MM.1S (cell line): ENCODE data around the gene PABPC3.

Experiments
- DNase-seq: peaks from one replicate; pipeline ENCODE4 v3.0.0-alpha.2; 2015
- H2AFZ ChIP-seq: fragments of 300-600 bp; sonication (generic); 2 replicates; pipeline ENCODE4 v1.6.0; 2016; ENCODE audit warnings: antibody characterized with exemption, low read length
- H3F3A ChIP-seq: fragments of 300-600 bp; sonication (generic); 2 replicates; pipeline ENCODE4 v1.6.1; 2016; ENCODE audit warnings: mild to moderate bottlenecking, antibody characterized with exemption, low read length, moderate library complexity, mixed read lengths; ENCODE audit not compliant: insufficient read depth
- H3K27ac ChIP-seq: fragments of 300-600 bp; sonication (generic); 2 replicates; pipeline ENCODE4 v1.5.1; 2016; ENCODE audit warnings: mild to moderate bottlenecking, low read length
- H3K27me3 ChIP-seq: fragments of 300-600 bp; sonication (generic); replicated peaks from 2 replicates; pipeline ENCODE4 v1.6.0; 2016; ENCODE audit warnings: low read length; ENCODE audit not compliant: insufficient read depth
- H3K36me3 ChIP-seq: fragments of 300-600 bp; sonication (generic); replicated peaks from 2 replicates; pipeline ENCODE4 v1.6.1; 2016; ENCODE audit warnings: mild to moderate bottlenecking, low read length, mixed read lengths; ENCODE audit not compliant: insufficient read depth
- H3K4me1 ChIP-seq: fragments of 300-600 bp; sonication (generic); 2 replicates; pipeline ENCODE4 v1.6.1; 2016; ENCODE audit warnings: low read length, mixed read lengths
- H3K4me2 ChIP-seq: fragments of 300-600 bp; sonication (generic); 2 replicates; pipeline ENCODE4 v1.6.0; 2016; ENCODE audit warnings: low read depth, low read length
- H3K4me3 ChIP-seq: fragments of 300-600 bp; sonication (generic); 2 replicates; pipeline ENCODE4 v1.5.1; 2016; ENCODE audit warnings: low read length, mixed read lengths
- H3K79me2 ChIP-seq: fragments of 300-600 bp; sonication (generic); 2 replicates; pipeline ENCODE4 v1.6.1; 2016; ENCODE audit warnings: mixed run types, low read length, mixed read lengths
- H3K9ac ChIP-seq: fragments of 300-600 bp; sonication (generic); 2 replicates; pipeline ENCODE4 v1.6.1; 2016; ENCODE audit warnings: low read length, mixed read lengths
- H3K9me2 ChIP-seq: fragments of 300-600 bp; sonication (generic); replicated peaks from 2 replicates; pipeline ENCODE4 v1.6.1; 2016; ENCODE audit warnings: mild to moderate bottlenecking, low read length, mixed read lengths; ENCODE audit not compliant: insufficient read depth
- H3K9me3 ChIP-seq: fragments of 300-600 bp; sonication (generic); replicated peaks from 2 replicates; pipeline ENCODE4 v1.6.1; 2016; ENCODE audit warnings: mild to moderate bottlenecking, low read length, mixed read lengths; ENCODE audit not compliant: insufficient read depth
- H4K20me1 ChIP-seq: fragments of 300-600 bp; sonication (generic); 2 replicates; pipeline ENCODE4 v1.6.1; 2016; ENCODE audit warnings: mild to moderate bottlenecking, low read length, moderate library complexity, mixed read lengths; ENCODE audit not compliant: insufficient read depth
- EZH2 ChIP-seq: fragments of 300-600 bp; sonication (generic); optimal IDR thresholded peaks from 2 replicates; pipeline ENCODE3; 2017; ENCODE audit warnings: low read depth, mild to moderate bottlenecking, antibody characterized with exemption, low read length, mixed read lengths
- EZH2phosphoT487 ChIP-seq: fragments of 300-600 bp; sonication (generic); IDR thresholded peaks from 2 replicates; pipeline ENCODE4 v1.6.1; 2018; ENCODE audit warnings: antibody characterized with exemption, low read length
- TF ChIP-seq, protein P1 (sequence below): fragments of 300-600 bp; sonication (generic); IDR thresholded peaks from 2 replicates; pipeline ENCODE4 v1.5.1; 2016; ENCODE audit warnings: antibody characterized with exemption, low read length, mixed read lengths

Gene PABPC3

DNA sequence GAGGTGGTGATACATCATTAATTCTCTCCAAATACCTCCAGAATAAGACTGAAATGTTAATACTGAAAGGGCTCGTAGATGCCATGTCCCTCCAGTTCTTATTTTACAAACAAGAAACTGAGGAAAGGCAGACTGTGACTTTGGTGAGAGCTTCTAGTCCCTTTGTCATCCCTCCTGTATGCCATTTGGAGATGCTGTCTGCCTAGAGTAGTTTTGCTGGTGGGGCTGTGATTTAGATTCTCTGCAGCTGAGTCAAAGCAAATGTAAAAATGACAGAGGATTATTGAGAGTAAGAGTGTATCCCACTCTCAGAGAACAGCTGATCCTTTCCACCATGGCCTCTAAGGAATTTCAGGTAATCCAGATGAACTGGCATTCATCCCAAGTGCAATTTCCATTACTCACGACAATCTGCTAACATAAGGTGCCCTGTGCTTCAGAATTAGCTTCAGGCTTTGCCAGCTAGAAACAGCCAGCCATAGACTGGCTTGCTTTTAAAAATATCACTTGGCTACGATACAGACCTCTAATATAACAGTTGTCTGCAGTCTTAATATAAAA is 16.8 kb downstream of the PABPC3 start:
- no peak for TF ChIP-seq EZH2
- TF ChIP-seq, protein P1, sequence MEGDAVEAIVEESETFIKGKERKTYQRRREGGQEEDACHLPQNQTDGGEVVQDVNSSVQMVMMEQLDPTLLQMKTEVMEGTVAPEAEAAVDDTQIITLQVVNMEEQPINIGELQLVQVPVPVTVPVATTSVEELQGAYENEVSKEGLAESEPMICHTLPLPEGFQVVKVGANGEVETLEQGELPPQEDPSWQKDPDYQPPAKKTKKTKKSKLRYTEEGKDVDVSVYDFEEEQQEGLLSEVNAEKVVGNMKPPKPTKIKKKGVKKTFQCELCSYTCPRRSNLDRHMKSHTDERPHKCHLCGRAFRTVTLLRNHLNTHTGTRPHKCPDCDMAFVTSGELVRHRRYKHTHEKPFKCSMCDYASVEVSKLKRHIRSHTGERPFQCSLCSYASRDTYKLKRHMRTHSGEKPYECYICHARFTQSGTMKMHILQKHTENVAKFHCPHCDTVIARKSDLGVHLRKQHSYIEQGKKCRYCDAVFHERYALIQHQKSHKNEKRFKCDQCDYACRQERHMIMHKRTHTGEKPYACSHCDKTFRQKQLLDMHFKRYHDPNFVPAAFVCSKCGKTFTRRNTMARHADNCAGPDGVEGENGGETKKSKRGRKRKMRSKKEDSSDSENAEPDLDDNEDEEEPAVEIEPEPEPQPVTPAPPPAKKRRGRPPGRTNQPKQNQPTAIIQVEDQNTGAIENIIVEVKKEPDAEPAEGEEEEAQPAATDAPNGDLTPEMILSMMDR: no peak
- TF ChIP-seq EZH2phosphoT487: no peak
- no peaks in the 10 kb centered on the region for H3K79me2 ChIP-seq
- no peaks in the 10 kb centered on the region for H3K9me2 ChIP-seq
- no peaks in the 10 kb centered on the region for H3K36me3 ChIP-seq
- H3K27ac ChIP-seq: no peak overlapping the region
- no peaks in the 10 kb centered on the region for H3F3A ChIP-seq
- no peaks in the 10 kb centered on the region for H3K9me3 ChIP-seq
- no peak overlapping the region for H3K4me2 ChIP-seq
- no peak overlapping the region for H3K4me3 ChIP-seq
- no peaks in the 10 kb centered on the region for H3K27me3 ChIP-seq
- no peak overlapping the region for H2AFZ ChIP-seq
- no peaks in the 10 kb centered on the region for H3K4me1 ChIP-seq
- DNase-seq: no peak
- H3K9ac ChIP-seq: no peak overlapping the region
- H4K20me1 ChIP-seq: no peaks in the 10 kb centered on the region

DNA sequence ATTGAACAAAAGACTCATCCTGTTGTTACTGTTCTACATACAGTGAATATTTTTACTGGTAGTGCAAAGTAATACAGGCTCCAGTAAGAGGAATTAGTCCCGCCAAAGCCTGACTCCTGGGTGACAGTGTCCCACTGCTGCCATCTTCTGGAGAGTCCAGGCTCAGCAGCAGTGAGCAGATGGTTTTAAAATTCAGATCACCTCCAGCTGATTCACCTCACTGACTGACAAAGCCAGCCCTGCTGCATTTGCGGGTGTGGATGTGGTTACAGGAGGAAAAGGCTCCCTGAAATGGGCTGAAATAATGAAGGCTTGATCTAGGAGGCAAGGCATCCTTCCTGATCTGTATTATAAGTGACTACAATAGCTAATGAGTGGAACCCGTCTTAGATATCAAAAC is 18.3 kb downstream of the PABPC3 start:
- Histone ChIP-seq H2AFZ (no peak overlapping the region), H3K79me2 (no peaks in the 10 kb centered on the region), H3K36me3 (no peaks in the 10 kb centered on the region), H3K27me3 (no peaks in the 10 kb centered on the region), H3K4me1 (no peaks in the 10 kb centered on the region), H3K4me3 (no peak overlapping the region), H3K9me3 (no peaks in the 10 kb centered on the region), H3F3A (no peaks in the 10 kb centered on the region), H3K27ac (no peak overlapping the region), H3K4me2 (no peak overlapping the region), H3K9me2 (no peaks in the 10 kb centered on the region), H3K9ac (no peak overlapping the region), H4K20me1 (no peaks in the 10 kb centered on the region)
- TF ChIP-seq, protein P1: peak; percentile 68
- TF ChIP-seq EZH2phosphoT487 (no peak), EZH2 (no peak)
- peak; percentile 59 for DNase-seq

DNA sequence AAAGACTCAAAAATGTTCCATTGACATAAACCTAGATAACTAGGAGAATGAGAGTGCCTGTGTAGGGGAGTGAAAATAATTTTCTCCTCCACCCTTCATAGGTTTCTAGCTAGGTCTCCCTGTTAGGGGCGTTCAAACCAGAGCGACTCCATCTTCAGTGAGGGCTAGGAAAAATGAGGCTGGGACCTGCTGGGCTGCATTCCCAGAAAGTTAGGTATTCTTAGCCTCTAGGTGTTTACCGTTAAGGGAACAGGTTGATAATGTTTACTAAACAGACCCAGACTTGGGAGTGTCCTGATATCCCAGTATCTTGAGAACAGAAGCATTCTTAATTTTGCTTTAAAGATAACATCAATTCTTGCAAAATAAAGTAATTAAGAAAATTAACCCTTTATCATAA is 20.1 kb downstream of the PABPC3 start:
- no peaks in the 10 kb centered on the region for H3K27me3 ChIP-seq
- no peaks in the 10 kb centered on the region for H3K9me3 ChIP-seq
- H3K9ac ChIP-seq: no peak overlapping the region
- H3K79me2 ChIP-seq: no peaks in the 10 kb centered on the region
- DNase-seq: no peak
- H4K20me1 ChIP-seq: no peaks in the 10 kb centered on the region
- H3K4me1 ChIP-seq: no peaks in the 10 kb centered on the region
- no peak overlapping the region for H3K4me3 ChIP-seq
- H3K4me2 ChIP-seq: no peak overlapping the region
- H3F3A ChIP-seq: no peaks in the 10 kb centered on the region
- H3K36me3 ChIP-seq: no peaks in the 10 kb centered on the region
- no peak overlapping the region for H2AFZ ChIP-seq
- H3K27ac ChIP-seq: no peak overlapping the region
- H3K9me2 ChIP-seq: no peaks in the 10 kb centered on the region
- TF ChIP-seq, protein P1: no peak
- TF ChIP-seq EZH2phosphoT487: no peak
- no peak for TF ChIP-seq EZH2
